ENCODE measurements around the gene IL18R1.

DNA sequence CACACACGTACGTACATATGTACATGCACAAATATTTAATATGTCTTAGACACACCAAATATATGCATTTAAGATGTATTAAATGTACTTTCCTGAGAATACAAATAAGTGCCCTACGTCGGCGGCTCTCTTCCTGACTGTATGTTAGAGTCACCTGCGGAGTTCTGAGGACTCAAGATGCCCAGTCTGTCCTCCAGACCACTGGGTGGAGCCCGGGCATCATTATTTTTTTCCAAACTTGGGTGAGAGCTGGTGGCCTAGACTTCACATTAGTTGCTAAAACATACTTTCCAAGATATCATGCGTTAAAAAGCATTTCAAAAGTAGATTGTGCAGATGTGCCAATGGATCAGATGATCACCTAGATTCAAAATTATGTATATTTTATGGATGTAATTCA is 2.9 kb downstream of the IL18R1 start:
- TF ChIP-seq, protein P1, sequence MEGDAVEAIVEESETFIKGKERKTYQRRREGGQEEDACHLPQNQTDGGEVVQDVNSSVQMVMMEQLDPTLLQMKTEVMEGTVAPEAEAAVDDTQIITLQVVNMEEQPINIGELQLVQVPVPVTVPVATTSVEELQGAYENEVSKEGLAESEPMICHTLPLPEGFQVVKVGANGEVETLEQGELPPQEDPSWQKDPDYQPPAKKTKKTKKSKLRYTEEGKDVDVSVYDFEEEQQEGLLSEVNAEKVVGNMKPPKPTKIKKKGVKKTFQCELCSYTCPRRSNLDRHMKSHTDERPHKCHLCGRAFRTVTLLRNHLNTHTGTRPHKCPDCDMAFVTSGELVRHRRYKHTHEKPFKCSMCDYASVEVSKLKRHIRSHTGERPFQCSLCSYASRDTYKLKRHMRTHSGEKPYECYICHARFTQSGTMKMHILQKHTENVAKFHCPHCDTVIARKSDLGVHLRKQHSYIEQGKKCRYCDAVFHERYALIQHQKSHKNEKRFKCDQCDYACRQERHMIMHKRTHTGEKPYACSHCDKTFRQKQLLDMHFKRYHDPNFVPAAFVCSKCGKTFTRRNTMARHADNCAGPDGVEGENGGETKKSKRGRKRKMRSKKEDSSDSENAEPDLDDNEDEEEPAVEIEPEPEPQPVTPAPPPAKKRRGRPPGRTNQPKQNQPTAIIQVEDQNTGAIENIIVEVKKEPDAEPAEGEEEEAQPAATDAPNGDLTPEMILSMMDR (IDR thresholded peaks at IDR 0.05) = no peak
- TF ChIP-seq POLR2A (IDR thresholded peaks at IDR 0.05) = no peak
